GM12864 (cell line): ENCODE results near the gene MT1A.

Source experiments
- DNase-seq: peaks from one replicate; pipeline ENCODE4 v3.0.0-alpha.2; 2011; ENCODE audit warnings: low read depth
- H3K4me3 ChIP-seq: 2 replicates; pipeline ENCODE4 v1.5.1; 2011; ENCODE audit warnings: mild to moderate bottlenecking, low read depth, low read length, control low read depth
- CTCF ChIP-seq: IDR thresholded peaks from 2 replicates; pipeline ENCODE4 v1.5.1; 2011; ENCODE audit warnings: low read depth, mild to moderate bottlenecking, moderate library complexity, low read length, control low read depth, inconsistent platforms; ENCODE audit errors: missing control alignments

Gene MT1A

GRCh38 chr16:56645311-56645710 lies 6.8 kb downstream of the MT1A start:
- TF ChIP-seq CTCF: no peak
- no peak for DNase-seq
- H3K4me3 ChIP-seq: no peak overlapping the region

GRCh38 chr16:56645838-56646237 lies 7.4 kb downstream of the MT1A start:
- no peak for DNase-seq
- no peak for TF ChIP-seq CTCF
- H3K4me3 ChIP-seq: no peak overlapping the region

GRCh38 chr16:56647641-56648431 lies 9.4 kb downstream of the MT1A start:
- H3K4me3 ChIP-seq: no peak overlapping the region
- no peak for DNase-seq
- TF ChIP-seq CTCF: no peak

GRCh38 chr16:56649271-56649670 lies 10.8 kb downstream of the MT1A start:
- DNase-seq: no peak
- no peak overlapping the region for H3K4me3 ChIP-seq
- no peak for TF ChIP-seq CTCF

GRCh38 chr16:56649820-56650219 lies 11.4 kb downstream of the MT1A start:
- DNase-seq: no peak
- no peak for TF ChIP-seq CTCF
- H3K4me3 ChIP-seq: no peak overlapping the region

GRCh38 chr16:56651586-56651985 lies 13.1 kb downstream of the MT1A start, which contains the start of gene MT1B:
MT1B (plus strand) TSS chr16:56651886; CDS start chr16:56651954, 68 bp downstream.
- no peak for TF ChIP-seq CTCF
- H3K4me3 ChIP-seq: no peak within 1 kb of the TSS
- DNase-seq: no peak

- no peak for DNase-seq
- H3K4me3 ChIP-seq: no peak overlapping the region
- no peak for TF ChIP-seq CTCF
These were observed 14.1 kb downstream of the MT1A start for GRCh38 chr16:56652600-56652999.
